Tibial nerve (tissue), 4 donors: ENCODE results near the gene MSI2. TPM values are rescaled to one million over a fixed set of nuclear protein-coding genes. Genes with fewer than 3 reads are reported as not detected.

Experiments used
- DNase-seq, 2 donors: peaks; one replicate each; pipeline ENCODE4 v3.0.0-alpha.2; 2019; ENCODE audit warnings: low spot score in 2 of 2
- H3K27ac ChIP-seq, 4 donors: fragments of 200-600 bp; sonication (generic) in 3 of 4; one replicate each; pipeline ENCODE4 v1.5.1; 2017 to 2019; ENCODE audit warnings: mild to moderate bottlenecking in 1 of 4
- H3K27me3 ChIP-seq, 2 donors: fragments of 200-600 bp; sonication (generic) in 1 of 2; one replicate each; pipeline versions ENCODE4 v1.5.1 to v1.6.0; 2017 to 2019
- H3K36me3 ChIP-seq, 3 donors: fragments of 200-600 bp; sonication (generic); one replicate each; pipeline ENCODE4 v1.5.1; 2018 to 2019
- H3K4me1 ChIP-seq, 4 donors: fragments of 200-600 bp; sonication (generic) in 3 of 4; one replicate each; pipeline ENCODE4 v1.5.1; 2017 to 2019
- H3K4me3 ChIP-seq, 4 donors: fragments of 200-600 bp; sonication (generic) in 3 of 4; one replicate each; pipeline ENCODE4 v1.5.1; 2017 to 2019; ENCODE audit warnings: mild to moderate bottlenecking in 1 of 4, moderate library complexity in 1 of 4
- H3K9me3 ChIP-seq, 4 donors: fragments of 200-600 bp; sonication (generic) in 3 of 4; one replicate each; pipeline ENCODE4 v1.5.1; 2017 to 2019
- EP300 ChIP-seq, 2 donors: sonication (generic); formaldehyde crosslinking; IDR thresholded peaks; one replicate each; pipeline ENCODE4 v1.6.1; 2017; ENCODE audit warnings: antibody characterized with exemption in 2 of 2, mild to moderate bottlenecking in 1 of 2
- POLR2A ChIP-seq, 2 donors: fragments of 450-650 bp; IDR thresholded peaks; one replicate each; pipeline ENCODE4 v1.6.1; 2017; ENCODE audit warnings: antibody characterized with exemption in 2 of 2, mild to moderate bottlenecking in 2 of 2, moderate library complexity in 2 of 2
- WGBS, 2 donors: methylation state at CpG; one replicate each; pipeline ENCODE4 v1.1.5; 2018; 5-methylcytosine and 5-hydroxymethylcytosine counted together
- total RNA-seq, 4 donors: library from RNA; depleted of rRNA; stranded (reverse); fragments of >200 nt; gene quantifications; one replicate each; pipeline ENCODE4 v1.1.0, GENCODE V29; 2016
- TF ChIP-seq, protein P1 (sequence below), 5 experiments: fragments of 200-600 bp in 3 of 5; fragments of 450-650 bp in 2 of 5; sonication (generic) in 3 of 5; IDR thresholded peaks; one replicate each; pipeline ENCODE4 v1.5.1; 2016 to 2019; ENCODE audit warnings: antibody characterized with exemption in 5 of 5, mild to moderate bottlenecking in 3 of 5, moderate library complexity in 2 of 5

MSI2 gene
- total RNA-seq, 4 donors from 2014 or later, result 11.5 to 18.3 (median 14.2) TPM

DNA sequence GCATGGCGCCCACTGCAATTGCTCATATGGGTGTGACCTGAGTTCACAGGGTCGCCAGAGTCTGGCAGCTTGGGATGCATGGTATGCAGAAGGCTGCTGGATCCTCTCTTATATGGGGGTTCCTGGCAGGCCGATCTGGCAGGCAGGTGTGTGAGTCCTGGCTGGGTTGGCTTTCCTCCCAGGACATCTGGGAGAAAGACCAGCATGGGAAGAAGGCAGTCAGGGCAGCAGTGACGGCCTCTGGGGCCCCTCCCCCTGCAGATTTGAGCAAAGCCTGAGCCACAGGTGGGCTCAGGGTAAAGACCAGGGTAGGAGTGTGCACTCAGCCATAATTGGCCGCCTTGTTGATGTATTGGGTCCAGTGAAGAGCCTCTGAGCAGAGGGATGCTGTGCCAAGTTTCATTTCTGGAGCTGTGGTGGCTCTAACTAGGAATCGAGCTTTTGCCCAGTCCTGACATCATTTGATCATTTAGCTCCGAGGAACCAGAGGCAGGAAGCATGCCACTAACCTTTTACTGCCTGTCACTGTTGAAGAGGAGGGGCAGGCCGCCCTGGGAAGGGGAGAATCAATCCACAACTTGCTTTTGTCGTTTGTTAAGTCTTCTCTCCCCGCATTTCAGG is 314.5 kb downstream of the MSI2 start:
- no peak for DNase-seq
- no peaks in the 10 kb centered on the region for H3K9me3 ChIP-seq
- H3K27me3 ChIP-seq, result no peaks in the 10 kb centered on the region
- H3K4me1 ChIP-seq, result peaks cover 0 to 20% (median 2%) of the 10 kb centered on the region in 4 donors
- H3K27ac ChIP-seq, result no peak overlapping the region
- no peaks in the 10 kb centered on the region for H3K36me3 ChIP-seq
- TF ChIP-seq EP300 (IDR thresholded peaks at IDR 0.05) (no peak), POLR2A (IDR thresholded peaks at IDR 0.05) (no peak)
- TF ChIP-seq, protein P1, sequence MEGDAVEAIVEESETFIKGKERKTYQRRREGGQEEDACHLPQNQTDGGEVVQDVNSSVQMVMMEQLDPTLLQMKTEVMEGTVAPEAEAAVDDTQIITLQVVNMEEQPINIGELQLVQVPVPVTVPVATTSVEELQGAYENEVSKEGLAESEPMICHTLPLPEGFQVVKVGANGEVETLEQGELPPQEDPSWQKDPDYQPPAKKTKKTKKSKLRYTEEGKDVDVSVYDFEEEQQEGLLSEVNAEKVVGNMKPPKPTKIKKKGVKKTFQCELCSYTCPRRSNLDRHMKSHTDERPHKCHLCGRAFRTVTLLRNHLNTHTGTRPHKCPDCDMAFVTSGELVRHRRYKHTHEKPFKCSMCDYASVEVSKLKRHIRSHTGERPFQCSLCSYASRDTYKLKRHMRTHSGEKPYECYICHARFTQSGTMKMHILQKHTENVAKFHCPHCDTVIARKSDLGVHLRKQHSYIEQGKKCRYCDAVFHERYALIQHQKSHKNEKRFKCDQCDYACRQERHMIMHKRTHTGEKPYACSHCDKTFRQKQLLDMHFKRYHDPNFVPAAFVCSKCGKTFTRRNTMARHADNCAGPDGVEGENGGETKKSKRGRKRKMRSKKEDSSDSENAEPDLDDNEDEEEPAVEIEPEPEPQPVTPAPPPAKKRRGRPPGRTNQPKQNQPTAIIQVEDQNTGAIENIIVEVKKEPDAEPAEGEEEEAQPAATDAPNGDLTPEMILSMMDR (IDR thresholded peaks at IDR 0.05), result no peak
- 63 to 68% methylated on average over 10 of the region's 10 CpGs for WGBS, 2 donors
- H3K4me3 ChIP-seq, result no peak overlapping the region

DNA sequence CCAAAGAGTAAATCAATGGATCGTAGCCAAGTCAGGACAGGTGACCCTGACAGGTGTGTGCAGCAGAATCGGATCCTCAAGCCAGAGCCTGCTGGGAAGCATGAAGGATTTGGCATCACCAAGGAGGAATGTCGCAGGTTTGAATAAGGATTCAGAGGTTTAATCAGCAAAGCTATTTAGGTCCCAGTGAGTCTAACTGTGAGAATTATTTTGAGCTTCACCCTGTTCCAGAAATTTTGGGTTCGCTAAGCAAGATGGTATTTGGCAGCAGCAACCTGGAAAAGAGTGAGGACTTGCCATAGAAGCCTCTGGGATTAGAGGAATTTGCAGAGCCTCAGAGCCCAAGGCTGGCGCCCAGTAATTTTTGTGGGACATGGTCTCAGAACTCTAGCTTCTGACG is 315.7 kb downstream of the MSI2 start:
- Histone ChIP-seq H3K36me3 (no peaks in the 10 kb centered on the region), H3K4me3 (no peak overlapping the region), H3K4me1 (peaks cover 0 to 21% (median 2%) of the 10 kb centered on the region in 4 donors), H3K27me3 (no peaks in the 10 kb centered on the region), H3K9me3 (no peaks in the 10 kb centered on the region), H3K27ac (no peak overlapping the region)
- no peak for TF ChIP-seq EP300 (IDR thresholded peaks at IDR 0.05)
- TF ChIP-seq, protein P1 (IDR thresholded peaks at IDR 0.05), result no peak
- TF ChIP-seq POLR2A (IDR thresholded peaks at IDR 0.05), result no peak
- 84 to 92% methylated on average over 6 of the region's 6 CpGs for WGBS, 2 donors
- no peak for DNase-seq

DNA sequence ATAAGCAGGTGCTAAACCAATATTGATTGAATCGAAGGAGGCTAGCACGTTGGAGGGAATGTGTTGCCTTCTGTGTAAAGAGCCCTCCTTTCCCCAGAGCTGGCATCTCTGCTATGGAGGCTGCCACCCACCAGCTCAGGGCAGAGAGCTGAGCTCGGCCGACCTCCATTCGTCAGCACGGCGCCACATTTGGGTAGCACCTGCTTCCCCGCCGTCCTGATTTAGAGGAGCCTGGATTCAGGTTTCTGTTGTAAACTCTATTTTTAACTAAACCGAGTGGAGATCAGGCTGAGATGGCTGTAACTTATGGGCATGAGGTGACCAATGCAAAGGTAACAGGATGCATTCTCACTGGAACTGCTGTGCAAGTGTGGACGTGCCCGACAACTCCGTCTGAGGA is 316.3 kb downstream of the MSI2 start:
- no peaks in the 10 kb centered on the region for H3K9me3 ChIP-seq
- no peaks in the 10 kb centered on the region for H3K27me3 ChIP-seq
- H3K4me1 ChIP-seq, result peaks cover 0 to 26% (median 2%) of the 10 kb centered on the region in 4 donors
- no peak overlapping the region for H3K4me3 ChIP-seq
- no peak for DNase-seq
- TF ChIP-seq, protein P1 (IDR thresholded peaks at IDR 0.05), result no peak
- TF ChIP-seq EP300 (IDR thresholded peaks at IDR 0.05), result no peak
- TF ChIP-seq POLR2A (IDR thresholded peaks at IDR 0.05), result no peak
- 91 to 92% methylated on average over 13 of the region's 13 CpGs for WGBS, 2 donors
- no peak overlapping the region for H3K27ac ChIP-seq
- no peaks in the 10 kb centered on the region for H3K36me3 ChIP-seq

DNA sequence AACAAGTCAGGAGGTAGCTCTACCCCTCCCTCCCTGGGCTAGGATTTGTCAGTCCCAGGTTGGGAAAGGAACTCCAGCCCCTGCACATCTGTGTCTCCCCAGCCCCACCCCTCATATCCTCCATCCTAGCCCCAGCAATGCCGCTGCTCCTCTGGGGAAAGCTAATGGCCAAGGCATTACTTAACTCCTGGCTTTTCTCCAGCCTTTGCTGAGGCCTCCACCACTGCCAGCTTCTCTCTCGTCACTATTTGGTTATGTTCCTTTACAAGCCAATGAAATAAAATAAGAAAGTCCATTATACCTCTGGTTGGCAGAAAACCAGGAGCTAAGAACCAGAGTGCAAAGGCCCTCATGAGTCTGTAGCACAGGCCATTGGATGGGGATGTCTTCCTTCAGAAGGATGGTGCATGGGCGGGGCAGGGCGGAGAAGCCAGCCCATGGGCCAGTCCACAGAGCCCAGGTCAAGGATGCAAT is 317.8 kb downstream of the MSI2 start:
- H3K27ac ChIP-seq, result peak overlapping the region in 1 of 4 donors; percentile 16
- H3K9me3 ChIP-seq, result no peaks in the 10 kb centered on the region
- H3K36me3 ChIP-seq, result no peaks in the 10 kb centered on the region
- DNase-seq, result peak; percentile 21 to 49
- TF ChIP-seq, protein P1 (IDR thresholded peaks at IDR 0.05), result no peak
- TF ChIP-seq EP300 (IDR thresholded peaks at IDR 0.05), result peak in 1 of 2 donors; percentile 35
- 48 to 64% methylated on average over 4 of the region's 4 CpGs for WGBS, 2 donors
- peaks cover 0 to 37% (median 6%) of the 10 kb centered on the region in 4 donors for H3K4me1 ChIP-seq
- no peaks in the 10 kb centered on the region for H3K27me3 ChIP-seq
- H3K4me3 ChIP-seq, result no peak overlapping the region

- TF ChIP-seq EP300 (IDR thresholded peaks at IDR 0.05) (no peak), POLR2A (IDR thresholded peaks at IDR 0.05) (no peak)
- TF ChIP-seq, protein P1 (IDR thresholded peaks at IDR 0.05), result no peak
- DNase-seq, result no peak
- Histone ChIP-seq H3K9me3 (no peaks in the 10 kb centered on the region), H3K36me3 (no peaks in the 10 kb centered on the region), H3K27ac (peak overlapping the region in 3 of 4 donors; percentile 41 to 86 (median 73)), H3K27me3 (no peaks in the 10 kb centered on the region), H3K4me3 (no peak overlapping the region), H3K4me1 (peaks cover 0 to 32% (median 6%) of the 10 kb centered on the region in 4 donors)
- WGBS, 2 donors, result 92 to 95% methylated on average over 8 of the region's 8 CpGs
Measured at GRCh38 chr17:57576744-57577143, 320.4 kb downstream of the MSI2 start.
